ENCODE results near the gene GRM4.
"Not testable (repeated sequence)": the region's sequence is repeated elsewhere in the genome, so short reads cannot be mapped to it uniquely, and the experiment has no call there.

The GRM4 gene

DNA sequence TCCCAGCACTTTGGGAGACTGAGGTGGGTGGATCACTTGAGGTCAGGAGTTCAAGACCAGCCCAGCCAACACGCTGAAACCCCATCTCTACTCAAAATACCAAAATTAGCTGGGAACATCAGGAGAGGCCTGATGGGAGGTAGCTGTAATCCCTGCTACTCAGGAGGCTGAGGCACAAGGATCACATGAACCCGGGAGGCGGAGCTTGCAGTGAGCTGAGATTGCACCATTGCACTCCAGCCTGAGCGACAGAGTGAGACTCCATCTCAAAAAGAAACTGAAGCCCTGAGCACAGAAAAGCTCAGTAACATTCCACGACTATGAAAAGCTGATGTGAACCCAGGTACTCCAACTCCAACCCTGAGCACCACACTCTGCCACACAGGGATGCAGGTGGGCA is 103.9 kb downstream of the GRM4 start:
- DNase-seq (ENCODE audit: low spot score), result not testable (repeated sequence)

DNA sequence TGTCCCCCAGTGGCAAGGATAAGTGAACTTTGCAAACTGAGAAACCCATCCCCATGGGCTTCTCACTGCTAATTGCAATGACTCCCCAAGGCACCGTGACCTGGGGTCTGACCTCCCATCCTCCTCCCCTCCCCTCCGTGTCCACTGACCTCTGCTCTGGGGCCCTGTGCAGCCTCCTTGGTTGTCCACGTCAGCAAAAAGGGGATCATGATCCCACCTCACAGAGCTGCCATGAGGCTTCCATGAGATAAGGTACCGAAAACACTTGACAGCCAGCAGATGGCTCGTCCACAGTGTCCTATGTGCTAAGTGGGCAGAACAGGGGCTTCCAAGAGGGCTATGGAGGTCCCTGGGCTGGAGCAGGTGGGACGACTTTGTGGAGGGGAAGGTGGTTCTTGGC is 104.5 kb downstream of the GRM4 start:
- no peak for DNase-seq (ENCODE audit: low spot score)

DNA sequence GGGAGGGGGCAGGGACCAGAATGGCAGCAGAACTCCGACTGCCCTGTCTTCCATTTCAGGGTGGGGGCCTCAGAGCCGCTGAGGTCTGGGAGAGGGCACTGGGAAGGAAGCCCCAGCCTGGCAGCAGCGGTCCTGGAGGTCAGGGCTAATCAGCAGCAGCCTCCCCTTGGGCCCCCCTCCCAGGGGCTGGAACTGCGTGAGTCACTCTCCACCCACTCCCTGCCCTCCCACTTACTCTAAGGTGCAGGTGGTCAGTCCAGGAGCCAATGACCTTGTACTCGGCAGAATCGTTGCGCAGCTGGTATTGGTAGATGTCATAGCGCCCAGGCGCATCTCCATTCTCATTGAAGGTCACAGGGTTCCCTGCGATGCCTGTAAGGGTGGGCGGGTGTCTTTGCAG is 105.9 kb downstream of the GRM4 start:
- DNase-seq (ENCODE audit: low spot score), result no peak

- DNase-seq (ENCODE audit: low spot score), result no peak
Measured at GRCh38 chr6:34037151-34037550, 108.7 kb downstream of the GRM4 start.

GRCh38 chr6:34036357-34037069 is 109.4 kb downstream of the GRM4 start:
- no peak for DNase-seq (ENCODE audit: low spot score)

DNA sequence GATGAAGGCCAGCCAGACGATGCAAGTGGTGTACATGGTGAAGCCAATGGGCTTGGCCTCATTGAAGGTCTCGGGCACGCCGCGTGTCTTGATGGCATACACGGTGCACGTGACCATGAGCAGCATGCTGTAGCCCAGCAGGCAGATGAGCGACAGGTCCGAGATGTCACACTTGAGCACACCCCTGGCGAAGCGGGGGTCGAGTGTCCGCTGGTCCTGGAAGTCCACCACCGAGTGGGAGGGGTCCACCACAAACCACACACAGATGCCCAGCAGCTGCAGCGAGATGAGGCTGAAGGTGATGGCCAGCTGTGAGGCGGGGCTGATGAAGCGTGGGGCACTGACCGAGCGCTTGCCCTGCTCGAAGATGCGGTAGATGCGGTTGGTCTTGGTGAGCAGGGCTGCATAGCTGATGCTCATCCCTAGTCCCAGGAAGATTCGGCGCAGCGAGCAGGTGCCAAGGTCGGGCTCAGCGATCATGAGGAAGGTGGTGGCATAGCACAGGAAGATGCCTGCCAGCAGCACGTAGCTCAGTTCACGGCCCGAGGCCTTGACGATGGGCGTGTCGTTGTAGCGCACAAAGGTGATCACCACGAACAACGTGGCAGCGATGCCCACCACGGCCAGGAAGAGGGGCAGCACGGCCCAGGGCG is 110.1 kb downstream of the GRM4 start:
- no peak for DNase-seq (ENCODE audit: low spot score)

DNA sequence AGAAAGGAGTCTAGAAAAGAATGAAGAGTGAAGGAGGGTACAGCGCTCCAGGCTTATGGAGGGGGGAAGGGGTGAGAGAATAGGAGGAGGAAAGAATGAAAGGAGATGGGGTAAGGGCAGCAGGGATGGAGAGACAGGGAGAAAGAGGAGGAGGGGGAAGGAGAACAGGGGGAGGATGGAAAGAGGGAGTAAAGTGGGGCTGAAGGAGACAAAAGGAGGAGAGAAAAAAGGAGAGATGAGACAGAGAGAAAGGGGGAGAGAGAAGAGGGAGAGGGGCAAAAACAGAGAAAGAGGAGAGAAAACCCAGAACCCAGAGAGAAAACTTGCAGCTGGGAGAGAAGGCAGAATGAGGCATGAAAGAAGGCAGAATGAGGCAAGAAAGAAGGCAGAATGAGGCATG is 110.7 kb downstream of the GRM4 start:
- DNase-seq (ENCODE audit: low spot score), result no peak

DNA sequence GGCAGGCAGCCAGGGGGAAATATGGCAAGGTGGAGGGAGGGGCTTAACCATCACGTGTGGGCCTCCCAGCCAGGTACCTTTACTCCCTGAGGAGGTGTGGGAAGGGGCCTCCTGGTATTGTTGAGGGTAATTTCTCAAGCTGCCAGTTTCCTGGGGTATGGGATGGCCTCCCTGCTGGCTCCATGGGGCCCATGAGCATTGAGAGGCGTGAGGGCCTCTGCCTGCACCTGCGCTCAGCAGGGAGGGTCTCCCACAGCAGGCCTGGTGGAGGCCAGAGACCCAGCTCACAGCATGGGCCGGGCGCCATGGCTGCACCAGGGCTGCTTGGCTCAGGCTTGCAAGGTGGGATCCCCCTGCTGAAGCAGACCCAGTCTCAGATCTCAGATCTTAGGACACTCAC is 113.0 kb downstream of the GRM4 start:
- no peak for DNase-seq (ENCODE audit: low spot score)

- no peak for DNase-seq (ENCODE audit: low spot score)
Measured at GRCh38 chr6:34031625-34032383, 114.1 kb downstream of the GRM4 start.

GRCh38 chr6:34030831-34031624 is 114.9 kb downstream of the GRM4 start:
- DNase-seq (ENCODE audit: low spot score), result no peak

- DNase-seq (ENCODE audit: low spot score), result no peak
Measured at GRCh38 chr6:34029489-34030280, 116.2 kb downstream of the GRM4 start.

DNA sequence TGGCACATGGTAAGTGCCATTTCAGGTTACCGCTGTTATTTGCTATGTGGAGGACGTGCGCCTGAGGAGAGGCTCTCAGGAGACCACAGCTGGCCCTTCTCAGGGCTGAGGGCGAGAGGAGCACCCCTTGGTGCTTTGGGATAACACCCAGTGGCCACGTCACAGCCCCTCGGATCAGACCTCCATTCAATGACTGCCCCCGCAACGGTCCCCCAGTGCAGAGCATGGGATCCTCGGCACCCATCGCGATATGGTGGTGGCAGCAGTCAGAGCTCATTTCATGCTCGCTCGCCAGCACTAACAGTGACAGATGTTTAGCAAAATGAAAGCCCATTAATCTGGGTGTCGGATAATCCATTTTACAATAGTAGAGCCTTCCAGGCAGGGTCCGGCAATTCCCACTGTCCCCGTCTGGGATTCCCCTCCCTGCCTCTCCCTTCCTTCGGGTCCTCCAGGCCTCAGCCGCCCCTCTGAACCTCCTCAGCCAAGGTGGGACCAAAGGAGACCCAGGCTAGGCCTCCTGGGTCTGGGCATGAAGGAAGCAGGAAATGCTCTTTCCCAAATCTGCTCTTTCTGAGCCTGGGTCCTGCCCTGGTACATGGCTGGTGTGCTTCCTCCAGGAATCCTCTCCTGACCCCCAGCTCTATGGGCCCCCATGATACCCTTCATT is 117.1 kb downstream of the GRM4 start:
- DNase-seq (ENCODE audit: low spot score), result no peak

DNA sequence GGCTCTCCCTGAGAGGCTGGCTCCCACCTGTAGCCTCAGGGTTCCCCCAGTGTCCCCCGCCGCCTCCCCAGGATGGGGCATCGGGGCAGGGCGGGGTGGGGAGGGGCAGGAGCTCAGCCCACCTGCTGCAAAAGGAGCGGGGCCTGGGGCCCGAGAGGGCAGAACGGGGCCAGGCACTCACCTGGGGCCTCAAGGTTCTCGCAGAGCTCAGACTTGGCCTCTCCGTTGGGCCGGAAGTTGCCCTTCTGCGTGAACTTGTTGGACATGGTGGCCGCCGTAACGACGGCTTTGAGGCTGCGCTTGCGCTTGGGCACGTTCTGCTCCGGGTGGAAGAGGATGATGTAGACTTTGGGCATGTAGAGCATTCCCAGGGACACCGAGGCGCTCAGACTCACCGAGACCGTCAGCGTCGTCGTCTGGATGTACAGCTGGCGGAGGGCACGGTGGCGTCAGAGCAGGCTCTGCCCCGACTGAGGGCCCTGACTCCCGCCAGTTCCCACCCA is 117.9 kb downstream of the GRM4 start:
- DNase-seq (ENCODE audit: low spot score), result no peak

DNA sequence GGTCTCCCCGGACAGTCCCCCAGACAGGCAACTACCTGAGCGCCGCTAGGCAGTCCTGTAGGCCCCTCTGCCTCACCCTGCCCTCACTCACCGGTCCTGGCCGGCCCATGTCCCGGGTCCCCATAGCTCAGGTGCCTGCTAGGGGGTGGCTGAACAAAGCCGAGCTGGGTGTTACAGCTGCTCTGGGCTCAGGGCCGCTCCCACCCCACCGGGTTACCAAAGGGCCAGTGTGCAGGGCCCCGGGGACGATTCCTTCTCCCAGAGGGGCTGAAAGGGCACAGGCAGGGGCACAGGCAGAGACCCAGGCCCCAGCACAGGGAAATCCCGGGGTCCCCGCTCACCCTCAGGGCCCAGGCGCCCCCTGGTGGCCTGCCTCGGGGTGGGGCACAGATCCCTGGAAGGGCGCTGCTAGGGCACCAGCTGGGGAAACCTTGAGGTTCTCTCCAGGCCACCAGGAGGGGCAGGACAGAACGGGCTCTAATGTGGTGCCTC is 118.4 kb downstream of the GRM4 start:
- DNase-seq (ENCODE audit: low spot score), result peak; percentile 71

DNA sequence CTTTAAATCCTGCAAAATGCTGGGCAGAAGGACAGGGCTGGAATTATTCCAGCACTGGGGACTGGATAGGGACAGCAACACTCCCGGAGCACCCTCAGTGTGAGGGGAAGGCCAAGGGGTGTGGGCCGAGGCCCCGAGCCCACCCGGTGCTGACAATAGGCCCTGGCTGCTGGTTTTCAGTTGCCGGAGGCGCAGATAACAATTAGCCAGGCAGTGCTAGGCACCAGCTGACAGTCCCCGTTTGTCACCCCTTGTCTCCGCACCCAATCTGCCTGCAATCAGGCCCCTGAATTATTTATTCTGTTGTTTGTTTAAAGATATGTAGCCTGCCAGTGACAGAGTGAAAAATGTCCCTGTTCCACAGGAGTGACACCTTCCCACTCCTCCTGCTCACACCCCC is 120.0 kb downstream of the GRM4 start:
- no peak for DNase-seq (ENCODE audit: low spot score)

GRCh38 chr6:34025112-34025807 is 120.6 kb downstream of the GRM4 start:
- no peak for DNase-seq (ENCODE audit: low spot score)

GRCh38 chr6:34022873-34023255 is 123.0 kb downstream of the GRM4 start:
- no peak for DNase-seq (ENCODE audit: low spot score)

DNA sequence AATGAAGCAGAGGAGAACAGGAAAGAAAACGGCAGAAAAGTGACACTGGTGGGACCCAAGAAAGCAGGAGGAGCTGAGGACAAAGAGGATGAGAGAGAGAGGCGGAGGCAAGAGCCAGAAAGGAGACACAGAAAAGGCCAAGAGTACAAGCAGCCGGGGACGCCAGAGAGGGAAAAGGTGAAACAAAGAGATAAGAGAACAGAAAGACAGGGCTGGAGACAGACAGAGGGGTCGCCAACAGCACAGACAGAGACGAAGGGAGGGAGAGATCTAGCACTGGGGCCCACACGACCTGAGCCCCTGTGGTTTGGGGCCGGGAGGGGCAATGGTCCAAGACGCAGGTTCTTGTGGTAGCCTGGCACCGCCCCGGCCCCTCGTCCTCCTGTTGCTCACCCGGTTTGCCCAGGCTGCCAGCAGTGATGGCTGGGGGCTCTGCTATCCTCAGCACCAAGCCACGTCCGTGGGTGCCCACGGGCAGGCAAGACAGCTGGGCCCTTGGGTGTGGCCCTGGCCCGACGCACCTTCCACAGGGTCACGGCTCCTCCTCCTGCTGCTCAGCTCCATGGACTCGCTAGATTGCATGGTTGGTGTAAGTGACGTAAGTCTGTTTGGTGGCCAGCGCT is 123.5 kb downstream of the GRM4 start:
- no peak for DNase-seq (ENCODE audit: low spot score)

DNA sequence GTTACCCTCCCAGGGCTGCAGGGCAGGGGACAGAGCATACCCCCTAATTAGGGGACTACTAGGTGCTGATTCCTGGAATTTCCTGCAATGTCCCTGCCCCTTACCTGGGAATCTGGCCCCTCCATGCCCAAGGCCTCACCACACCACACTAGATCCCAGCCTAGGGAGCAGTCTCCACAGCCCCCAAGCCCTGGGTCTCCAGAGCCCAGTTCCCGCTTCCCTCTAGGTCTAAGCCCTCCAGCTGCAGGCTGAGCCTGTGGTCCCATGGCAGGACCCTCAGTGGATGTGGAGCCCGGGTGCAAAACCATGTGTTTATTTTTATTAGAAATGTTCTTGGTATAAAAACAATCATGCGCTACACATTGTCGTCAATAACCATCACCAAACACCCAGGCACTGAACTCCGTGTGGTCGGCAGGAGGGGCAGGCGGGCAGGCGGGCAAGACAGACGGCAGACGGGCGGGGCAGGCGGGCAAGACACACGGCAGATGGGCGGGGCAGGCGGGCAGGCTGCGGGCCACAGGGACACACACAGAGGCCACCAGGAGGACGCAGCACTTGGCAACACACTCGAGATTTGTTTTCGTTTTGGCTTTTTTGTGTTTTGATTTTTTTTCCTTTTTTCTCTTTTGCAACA is 124.2 kb downstream of the GRM4 start:
- DNase-seq (ENCODE audit: low spot score), result no peak

Data from germinal center (tissue), 1 donor.